HG03045 (cell line): ENCODE measurements around the gene LYST.

Experiments
- ATAC-seq: cut with Tn5 transposase; IDR thresholded peaks from one replicate; pipeline ENCODE4 v1.9.1; 2021; ENCODE audit warnings: mild to moderate bottlenecking, moderate library complexity; ENCODE audit not compliant: unreplicated experiment

The LYST gene

DNA sequence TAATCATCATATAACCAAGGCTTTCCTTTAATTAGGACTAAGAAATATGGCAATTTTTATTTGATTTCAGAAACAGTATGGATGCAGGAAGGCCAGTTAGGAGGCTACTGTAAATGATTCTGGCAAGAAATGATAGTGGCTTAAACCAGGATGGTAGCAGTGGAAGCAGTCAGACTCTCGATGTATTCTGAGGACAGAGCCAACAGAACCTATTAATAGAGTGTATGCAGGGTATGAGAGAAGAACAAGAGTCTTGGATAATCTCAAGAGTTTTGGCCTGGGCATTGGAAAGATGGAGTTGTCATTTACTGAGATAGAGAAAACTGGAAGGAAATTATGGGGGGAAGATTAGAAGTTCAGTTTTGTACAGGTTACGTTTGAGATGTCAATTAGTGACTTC lies 143.8 kb downstream of the LYST start:
- ATAC-seq = no peak

DNA sequence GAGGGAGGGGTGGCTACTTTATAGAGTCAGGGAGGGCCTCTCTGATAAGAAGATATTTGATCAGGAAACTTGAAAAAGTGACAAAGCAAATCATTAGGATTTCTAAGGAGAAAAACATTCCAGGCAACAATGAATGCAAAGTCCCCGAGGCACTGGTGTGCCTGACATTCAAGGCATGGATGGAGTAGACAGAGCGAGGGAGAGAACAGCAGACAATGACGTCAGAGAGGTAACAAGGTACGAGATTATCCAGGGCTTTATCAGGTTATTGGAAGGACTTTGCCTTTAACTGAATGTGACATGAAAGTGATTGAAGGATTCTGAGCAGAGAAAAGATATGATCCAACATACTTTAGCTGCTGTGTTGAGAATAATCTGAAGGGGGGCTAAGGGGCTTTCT lies 144.7 kb downstream of the LYST start:
- no peak for ATAC-seq

DNA sequence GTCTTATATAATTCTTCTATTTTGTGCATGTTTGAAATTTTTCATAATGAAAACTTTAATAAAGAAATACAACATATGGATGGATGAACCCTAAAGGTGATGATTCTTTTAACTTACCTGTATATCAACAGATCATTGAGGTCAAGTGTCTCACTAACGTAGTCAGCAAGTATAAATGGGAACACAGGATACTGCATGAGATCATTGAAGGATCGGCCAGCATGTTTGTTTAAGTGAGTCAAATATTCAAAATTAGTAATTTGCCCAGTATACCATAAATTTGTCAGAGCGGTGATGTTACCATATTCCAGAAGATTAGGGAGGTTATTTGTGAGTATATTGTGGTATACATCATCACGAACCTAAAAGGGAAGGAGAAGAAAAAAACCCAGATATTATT lies 146.2 kb downstream of the LYST start:
- no peak for ATAC-seq

DNA sequence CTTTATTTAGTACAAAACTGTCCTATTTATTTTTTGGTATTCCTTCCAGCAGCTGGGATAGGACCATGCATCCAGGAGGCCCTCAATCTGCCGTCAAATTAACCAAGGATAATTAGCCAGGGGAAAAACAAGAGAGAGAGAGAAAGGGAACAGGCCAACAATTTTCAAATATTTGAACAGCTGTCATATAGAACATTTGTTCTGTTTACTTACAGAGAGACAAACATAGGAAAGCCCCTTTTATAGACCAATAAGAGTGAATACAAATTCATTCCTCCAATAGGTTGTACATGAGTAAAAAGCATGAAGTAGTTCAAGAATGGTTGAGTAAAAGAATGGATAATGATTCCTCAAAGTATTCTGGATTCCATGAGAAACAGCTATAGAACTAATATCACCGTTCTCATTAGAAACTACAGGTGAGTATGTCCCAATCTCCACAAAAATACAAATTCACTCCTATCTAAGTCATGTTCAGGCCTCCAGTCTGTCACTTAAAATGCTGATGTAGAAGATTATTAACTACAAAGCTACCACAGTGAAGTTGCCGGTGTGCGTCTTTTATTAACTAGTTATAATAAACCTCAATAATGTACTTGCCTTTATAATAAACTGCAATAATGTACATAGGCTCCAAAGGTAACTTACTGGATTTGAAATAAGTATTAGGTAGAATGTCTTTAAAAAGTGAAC lies 152.4 kb downstream of the LYST start:
- no peak for ATAC-seq

DNA sequence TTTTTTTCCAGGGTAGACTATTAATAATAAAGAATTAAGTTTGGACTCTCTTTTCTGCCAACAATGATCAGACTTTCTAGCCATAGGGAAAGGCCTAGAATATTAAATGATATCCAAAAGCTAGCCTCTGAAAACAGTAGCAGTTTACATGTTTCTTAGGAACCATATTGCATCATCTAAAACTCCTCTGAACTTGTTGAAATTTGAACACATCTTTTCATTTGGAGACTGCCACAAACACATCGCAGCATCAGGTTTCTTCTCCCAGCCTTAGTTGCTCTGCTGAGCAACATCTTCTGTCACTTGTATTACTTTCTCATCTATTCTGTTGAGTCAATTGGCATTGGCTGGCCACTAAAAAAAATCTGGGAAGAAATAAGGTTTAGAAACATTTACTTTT lies 153.9 kb downstream of the LYST start:
- no peak for ATAC-seq

DNA sequence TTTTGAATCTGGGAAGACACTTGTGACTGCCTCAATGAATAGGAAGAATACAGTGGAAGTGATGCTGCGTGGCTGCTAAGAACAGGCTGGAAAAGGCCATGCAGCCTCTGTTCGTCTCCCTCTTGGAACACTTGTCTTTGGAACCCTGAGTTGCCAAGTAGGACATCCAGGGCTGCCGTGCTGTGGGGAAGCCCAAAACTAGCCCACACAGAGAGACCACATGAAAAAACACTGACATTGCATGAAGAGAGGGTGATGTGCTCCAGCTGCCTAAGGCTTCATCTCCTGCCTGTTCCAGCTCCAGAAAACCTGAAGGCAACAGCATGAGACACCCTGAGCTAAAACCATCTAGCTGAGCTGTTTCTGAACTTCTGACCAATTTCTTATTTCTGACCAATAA lies 156.0 kb downstream of the LYST start:
- no peak for ATAC-seq

DNA sequence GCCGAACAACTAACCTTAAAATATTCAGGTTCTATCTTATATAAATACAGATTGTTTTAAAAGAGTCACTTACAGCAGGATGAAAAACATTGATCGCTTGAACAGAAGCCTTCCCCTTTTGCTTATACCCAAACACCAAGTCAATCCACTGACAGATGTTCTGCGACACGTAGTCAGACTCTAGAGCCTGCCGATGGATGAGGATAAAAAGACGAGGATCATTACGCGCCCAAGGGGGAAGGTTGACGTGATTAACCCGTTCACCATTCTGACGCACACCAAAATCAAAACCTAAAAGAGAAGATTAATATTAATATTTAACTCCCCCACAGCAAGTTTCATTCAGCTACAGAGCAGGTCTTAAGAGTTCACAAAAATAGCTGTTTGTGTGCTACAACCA lies 157.7 kb downstream of the LYST start:
- no peak for ATAC-seq

DNA sequence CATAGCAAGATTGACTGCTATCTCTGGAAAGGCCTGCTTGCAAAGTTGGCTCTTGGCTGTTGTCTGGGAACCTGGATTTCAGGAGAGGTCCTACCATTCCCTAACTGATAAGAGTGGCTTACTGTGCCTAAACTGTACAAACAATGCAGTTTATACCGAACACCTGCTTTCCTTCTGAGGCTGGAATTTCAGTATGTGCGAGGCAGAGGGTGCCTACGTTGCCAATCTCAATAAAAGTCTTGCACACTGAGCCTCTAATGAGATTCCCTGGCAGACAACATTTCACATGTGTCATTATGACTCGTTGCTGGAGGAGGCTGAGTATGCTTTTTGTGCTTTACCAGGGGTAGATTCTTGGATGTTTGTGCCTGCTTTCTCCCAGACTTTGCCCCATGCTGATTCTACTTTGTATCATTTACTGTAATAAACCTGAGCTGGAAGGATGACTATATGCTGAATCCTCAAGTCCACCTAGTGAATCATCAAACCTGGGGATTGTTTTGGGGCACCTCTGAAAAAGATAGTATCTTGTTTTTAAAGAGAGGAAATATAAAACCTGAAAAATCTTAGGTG lies 158.2 kb downstream of the LYST start:
- ATAC-seq = no peak

DNA sequence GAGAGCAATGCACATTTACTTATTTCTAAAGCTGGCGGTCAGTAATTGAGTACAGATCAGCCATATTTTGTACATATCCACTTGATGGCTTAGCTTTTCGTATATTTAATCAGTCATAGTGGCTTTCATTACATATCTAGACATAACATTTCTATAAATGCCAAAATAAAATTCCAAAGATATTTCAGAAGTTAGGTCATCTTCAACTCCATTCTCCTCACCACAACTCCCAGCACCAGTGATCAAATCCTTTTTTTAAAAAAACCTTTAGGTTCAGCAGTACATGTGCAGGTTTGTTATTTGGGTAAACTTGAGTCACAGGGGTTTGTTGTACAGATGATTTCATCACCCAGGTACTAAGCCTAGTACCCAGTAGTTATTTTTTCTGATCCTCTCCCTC lies 163.2 kb downstream of the LYST start:
- ATAC-seq = no peak

DNA sequence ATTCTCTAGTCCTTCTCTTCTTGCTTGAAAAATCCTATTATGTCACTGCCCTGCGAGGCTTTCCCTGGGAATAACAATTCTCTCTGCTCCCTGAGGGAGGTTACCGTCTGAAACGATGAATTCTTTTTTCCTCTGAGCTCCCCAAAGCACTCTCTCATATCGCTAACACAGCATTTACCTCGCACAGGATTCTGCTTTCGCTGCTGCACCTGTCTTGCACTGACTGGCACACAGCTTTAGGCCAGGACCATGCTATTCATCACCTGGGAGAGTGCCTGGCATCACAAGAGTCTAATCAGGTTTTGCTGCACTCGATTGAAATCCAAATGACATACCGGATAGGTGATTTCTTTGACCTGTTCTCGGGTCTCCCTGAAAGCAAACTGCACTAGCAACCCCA lies 164.3 kb downstream of the LYST start:
- no peak for ATAC-seq

DNA sequence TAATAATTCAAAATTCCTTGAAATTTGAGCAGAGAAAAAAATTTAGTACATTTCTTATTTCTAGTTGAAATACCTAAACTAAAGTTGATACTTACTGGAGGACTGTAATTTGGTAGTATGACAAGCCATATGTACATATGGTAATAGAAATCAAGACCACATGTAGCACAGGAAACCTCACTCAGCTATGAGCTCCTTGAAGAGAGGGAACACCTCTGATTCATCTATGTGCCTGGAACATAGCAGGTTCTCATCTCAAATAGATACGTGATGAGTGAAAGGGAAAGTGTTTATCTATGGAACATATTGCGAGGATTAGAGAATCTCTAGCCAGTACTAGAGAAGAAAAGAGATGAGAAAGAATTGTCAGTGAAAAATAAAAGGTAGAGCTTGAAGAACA lies 169.2 kb downstream of the LYST start:
- ATAC-seq = no peak

DNA sequence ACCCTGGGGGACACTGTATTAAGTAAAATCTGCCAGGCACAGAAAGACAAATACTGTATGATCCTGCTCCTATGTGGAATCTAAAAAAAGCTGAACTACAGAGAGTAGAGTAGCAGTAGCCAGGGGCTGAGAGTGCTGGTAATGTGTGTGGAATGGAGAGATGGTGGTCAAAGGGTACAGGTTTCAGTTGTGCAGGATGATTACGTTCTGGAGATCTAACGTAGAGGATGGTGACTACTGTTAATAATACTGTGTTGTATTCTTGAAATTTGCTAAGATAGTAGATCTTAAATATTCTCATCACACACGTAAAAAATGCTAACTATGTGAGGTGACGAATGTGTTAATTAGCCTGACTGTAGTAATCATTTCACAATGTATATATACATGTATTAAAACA lies 177.3 kb downstream of the LYST start:
- no peak for ATAC-seq

DNA sequence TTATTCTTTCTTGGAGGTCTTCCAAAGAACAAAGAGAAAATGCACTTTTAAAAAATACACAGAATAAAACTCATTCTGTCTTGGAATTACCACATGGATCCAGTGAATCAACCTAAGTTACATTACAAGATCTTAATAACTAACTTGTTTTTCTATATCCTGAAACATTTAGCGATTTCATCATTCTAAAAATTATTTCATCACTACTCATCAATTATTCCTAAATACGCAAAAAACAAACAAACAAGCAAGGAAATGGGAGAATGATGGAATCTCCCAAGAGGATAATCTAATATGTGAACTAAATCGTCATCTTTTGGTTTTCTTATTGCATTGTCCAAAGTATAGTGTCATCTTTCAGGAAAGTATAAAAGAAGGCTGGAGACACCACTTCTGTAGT lies 178.6 kb downstream of the LYST start:
- ATAC-seq = no peak

DNA sequence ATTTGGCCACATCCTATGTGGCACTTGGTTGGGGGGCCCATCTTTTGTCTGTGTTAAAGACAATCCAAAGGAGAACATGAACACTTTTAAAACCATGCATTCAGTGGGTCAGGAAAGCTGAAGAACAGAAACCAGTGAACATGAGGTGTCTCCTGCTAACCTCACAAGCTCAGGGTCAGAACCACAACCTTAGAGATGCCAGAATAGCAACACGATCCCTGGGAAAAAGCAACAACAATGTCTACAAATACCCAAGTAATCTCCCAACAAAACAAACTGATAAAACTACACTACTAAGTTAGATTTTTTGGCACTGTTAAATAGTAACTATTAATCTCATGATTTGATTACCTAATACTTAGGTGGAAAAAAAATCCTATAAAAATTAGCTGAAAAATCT lies 183.1 kb downstream of the LYST start:
- ATAC-seq = no peak

DNA sequence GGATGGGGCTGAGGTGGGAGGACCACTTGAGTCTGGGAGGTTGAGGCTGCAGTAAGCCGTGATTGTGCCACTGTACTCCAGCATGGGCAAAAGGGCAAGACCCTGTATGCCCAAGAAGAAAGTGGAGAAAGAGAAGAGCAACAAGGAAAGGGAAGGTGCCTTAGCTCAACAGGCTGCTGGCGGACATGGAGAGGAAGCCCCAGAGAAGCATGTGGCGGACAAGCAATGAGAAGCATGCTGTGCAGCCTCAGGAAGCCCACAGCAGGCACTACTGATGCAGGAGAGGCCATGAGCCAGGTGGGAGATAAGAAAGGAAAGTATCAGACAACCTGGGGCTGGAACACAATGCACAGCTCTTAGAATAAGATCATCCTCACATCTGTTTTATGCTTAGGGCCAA lies 184.5 kb downstream of the LYST start:
- ATAC-seq = no peak

DNA sequence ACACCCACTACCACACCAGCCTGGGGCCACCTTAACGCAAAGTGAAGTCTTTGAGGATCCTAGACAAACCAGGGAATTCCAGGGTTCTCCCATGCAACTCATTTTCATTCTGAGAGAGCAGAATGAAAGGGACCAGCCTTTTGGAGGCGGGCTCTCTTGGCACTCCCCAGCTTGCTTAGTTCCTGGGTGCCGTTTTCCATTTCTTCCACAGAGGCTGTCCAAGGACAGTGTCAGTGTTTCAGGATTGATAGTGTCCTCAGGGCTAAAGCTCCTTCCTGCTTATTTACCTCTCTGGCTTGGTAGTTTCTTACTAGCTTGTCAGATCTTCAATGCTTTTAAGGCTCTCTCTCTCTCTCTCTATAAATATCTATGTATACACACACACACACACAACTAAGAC lies 187.1 kb downstream of the LYST start:
- no peak for ATAC-seq

DNA sequence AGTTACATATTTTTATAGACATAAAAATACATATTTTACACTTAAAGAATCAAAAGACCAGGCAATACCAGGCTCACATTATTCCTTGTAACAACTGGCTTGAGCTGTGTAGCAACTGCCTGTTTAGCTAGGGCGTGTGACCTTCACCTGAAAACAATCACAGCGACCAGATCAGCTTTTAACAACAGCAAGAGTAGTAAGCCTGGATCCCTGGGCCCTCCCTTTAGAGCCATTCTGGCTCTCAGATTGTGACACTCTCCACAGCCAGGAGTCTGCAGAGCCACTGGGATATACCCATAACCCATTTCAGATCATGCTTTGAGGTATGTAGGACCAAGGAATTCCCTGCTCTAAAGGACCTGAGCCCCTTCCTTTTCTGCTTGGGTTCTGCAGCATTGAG lies 187.7 kb downstream of the LYST start:
- no peak for ATAC-seq

DNA sequence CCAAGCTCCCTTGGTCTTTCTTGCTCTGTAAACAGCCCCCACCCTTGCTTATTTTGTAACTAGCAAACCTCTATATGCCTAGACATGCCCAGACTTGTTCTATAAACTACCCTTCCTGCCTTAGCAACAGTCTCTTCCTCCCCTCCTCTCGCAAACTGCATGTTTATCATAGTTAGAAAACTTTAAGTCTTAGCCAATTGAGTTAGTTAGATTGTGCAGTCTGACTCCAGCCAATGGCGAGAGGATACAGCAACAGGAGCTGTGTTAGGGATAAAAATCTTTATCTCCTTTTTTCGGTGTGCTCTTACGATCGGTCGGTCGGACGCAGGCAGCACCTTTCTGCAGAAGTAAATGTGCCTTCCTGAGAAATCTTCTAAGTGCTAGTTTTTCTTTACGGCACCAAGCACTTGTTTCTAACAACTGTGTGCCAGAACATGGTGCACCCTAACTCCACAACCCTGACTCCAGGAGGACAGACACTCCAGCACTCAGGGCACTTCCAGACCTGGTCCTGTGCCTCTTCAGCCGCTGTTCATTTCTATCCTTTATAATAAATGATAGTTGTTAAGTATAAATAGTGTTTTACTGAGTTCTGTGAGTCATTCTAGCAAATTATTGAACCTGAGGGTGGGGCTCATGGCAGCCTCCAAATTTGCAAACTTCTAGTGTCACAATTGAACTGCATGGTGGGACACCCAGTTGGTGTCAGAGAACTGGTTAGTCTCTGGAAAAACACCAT lies 191.4 kb downstream of the LYST start:
- no peak for ATAC-seq

DNA sequence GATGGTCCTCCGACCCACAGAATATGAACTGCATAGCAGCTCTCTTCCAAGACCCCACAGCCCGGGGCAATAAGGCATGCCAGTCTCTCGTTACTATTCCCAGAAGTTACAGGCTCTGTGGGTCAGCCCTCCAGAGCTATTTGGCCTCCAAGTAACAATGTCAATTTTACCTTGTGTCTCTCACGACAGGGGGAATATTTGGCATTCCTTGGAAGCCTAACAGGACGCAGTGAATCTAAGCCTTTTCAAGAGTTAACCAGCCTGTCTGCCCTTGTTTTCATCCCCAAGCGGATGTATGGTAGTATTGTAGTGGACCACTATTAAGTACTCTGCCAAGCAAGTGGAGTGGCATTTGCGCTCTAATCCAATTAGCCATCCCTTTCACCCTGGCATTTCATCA lies 192.7 kb downstream of the LYST start:
- ATAC-seq = no peak

DNA sequence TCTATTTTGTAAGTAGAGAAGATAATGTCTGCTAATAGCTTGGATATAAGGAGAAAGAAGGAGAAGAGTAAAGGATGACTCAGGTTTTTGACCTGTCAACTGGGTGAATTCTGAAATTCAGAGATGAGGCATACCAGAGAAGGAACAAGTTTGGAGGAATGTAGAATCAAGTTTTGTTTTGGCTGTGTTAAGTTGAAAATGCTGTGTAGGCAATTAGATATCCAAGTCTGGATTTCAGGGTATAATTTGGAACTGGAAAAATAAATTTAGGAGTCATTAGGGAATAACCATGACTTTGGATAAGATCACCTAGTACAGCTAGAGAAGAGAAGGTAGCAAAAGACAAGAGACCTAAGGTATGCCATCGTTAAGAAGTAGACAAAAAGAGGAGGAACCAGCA lies 194.7 kb downstream of the LYST start:
- ATAC-seq = no peak

DNA sequence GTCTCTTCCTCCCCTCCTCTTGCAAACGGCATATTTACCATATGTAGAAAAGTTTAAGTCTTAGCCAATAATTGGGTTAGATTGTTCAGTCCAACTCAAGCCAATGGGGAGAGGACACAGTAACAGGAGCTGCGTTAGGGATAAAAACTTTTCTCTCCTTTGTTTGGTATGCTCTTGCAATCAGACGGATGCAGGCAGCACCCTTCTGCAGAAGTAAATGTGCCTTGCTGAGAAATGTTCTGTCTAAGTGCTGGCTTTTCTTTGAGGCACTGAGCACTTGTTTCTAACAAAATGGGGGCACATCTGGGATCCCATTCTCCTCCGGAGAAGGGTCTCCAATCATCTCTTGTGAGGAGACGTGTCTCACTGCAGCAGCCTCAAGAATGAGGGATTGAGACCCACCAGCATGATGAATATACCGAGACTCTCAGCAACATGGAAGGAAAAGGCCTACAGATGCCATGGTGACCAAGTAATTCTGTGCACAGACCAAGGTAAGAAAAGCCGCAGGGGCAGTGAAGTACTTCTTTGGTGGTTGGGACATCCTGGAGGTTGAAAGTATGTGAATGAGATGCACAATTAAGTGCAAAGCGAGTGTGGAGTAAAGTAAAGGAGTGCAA lies 196.4 kb downstream of the LYST start:
- no peak for ATAC-seq

DNA sequence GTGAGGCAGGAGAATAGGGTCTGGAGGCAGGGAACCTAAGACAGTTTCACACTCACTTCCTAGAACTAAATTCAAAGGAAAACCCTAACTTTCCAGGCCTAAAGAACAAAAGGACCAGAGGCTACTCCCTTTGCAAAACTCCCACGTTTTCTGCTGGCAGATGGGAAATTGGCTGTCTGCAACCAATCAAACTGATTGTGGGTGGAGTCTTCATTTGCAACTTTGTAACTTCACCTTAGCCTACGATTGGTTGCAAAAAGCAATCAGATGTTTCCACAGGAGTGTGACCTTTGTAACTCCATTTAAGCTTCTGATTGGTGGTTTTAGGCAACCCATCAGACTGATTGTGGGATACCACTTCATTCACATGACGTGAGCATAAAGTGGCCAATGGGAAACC lies 197.4 kb downstream of the LYST start:
- ATAC-seq = no peak
